ENCODE data around the gene OSBPL2.

OSBPL2 gene

GRCh38 chr20:62329389-62330377 lies 91.4 kb downstream of the OSBPL2 start:
- DNase-seq = no peak

- no peak for DNase-seq
Observed at GRCh38 chr20:62330576-62331317, 92.4 kb downstream of the OSBPL2 start.

GRCh38 chr20:62331347-62331746 lies 93.0 kb downstream of the OSBPL2 start:
- no peak for DNase-seq

DNA sequence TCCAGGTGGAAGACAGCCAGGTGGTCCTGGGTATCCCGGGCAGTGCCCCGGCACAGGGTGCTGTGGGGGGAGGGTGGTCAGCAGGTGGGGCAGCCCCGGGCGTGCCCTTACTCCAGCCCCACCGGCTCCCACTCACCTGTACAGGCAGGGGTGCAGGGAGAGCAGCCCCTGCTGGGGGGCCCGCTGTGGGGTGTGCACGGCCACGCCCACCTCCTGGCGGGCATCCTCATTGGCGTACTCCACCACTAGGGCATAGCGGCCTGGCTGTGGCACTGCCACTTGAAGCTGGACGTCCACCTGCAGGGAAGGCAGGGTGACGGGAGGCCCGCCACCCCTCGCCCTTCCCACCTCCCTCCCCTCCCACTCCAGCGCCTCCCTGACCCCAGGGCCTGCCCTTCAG lies 94.1 kb downstream of the OSBPL2 start:
- DNase-seq = no peak

DNA sequence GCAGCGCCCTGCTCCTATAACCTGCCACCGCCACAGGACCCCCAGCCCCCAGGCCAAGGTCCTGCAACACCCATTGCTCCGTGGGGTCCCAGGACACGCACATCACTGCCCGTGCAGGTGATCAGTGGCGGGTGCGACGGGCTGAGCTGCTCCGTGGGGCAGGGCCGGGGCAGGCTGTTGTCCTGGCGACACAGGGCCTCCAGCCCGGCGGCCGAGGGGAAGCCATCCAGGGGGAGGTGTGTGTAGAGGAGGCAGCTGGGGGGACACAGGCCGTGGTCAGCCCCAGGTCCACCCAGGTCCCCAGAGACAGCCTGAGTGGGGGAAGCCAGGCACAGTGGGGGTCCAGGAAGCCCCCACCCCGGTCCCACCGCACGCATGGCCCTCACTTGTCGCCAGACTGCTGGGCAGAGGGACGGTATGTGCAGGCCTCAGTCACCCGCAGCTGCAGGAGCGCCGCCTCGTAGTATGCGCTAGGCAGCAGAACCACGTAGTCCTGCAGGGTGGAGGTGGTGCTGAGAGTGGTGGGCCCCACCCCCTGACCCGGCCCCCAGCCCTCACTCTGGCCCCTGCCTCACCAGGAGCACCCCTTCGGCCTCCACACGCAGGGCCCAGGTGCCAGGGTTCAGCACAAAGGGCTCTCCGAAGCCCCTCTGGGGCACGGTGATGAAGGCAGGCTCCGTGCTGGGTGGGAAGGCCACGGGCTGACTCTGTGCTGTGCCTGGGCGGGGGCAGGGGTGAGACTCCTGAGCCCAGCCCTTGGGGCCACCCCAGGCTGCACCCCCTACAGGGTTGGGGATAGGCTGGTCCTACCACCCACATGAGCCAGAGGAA lies 94.9 kb downstream of the OSBPL2 start:
- no peak for DNase-seq

DNA sequence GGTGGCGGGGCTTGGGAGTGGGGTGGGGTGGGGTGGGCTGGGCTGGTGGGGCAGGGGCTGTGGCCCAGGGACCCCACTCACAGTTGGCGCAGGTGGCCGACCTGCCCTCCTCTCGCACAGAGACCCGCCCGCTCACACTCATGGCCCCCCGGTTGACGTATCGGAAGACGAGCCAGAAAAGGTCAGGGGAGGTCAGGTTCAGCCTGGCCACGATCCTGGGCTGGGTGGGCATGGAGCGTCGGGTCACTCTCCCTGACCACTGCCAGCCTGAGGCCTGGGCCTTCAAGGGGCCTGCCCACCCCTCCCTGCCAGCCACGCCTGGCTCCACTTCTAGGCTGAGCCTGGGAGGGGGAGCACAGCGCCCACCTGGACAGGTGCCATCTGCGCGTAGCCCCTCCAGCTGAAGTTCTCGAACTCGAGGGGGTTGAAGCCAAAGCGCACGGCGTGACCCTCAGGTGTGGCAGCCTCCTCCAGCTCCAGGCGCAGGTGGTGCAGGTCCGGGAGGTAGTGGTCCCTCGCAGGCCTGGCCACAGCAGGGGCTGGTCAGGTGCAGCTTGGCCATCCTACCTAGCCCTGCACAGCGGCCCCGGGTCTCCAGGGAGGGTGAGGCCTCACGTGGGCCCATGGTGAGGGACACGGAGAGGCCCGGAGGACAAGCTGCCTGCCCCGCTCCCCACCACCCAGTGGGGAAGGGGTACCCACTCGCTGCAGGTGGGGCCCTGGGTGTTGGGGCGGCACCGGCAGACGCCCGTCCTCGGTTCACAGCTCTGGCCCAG lies 95.7 kb downstream of the OSBPL2 start:
- DNase-seq = no peak

DNA sequence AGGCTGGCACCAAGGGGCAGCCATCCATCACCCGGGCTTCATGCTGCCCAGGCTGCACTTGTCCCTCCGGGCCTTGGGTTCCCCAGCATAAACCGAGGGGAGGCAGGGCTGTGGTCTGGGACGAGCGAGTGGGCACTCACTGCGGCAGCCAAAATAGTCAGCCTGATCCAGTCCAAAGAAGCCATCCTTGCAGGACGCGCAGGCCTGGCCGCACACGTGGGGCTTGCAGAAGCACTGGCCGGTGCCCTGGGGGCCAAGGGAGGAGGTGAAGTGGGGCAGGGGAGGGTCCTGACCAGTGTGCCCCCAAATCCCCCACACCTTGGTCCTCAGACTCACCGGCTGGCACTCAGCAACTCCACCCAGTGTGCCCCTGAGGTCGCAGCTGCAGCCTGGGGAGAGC lies 96.6 kb downstream of the OSBPL2 start:
- no peak for DNase-seq

GRCh38 chr20:62335532-62335931 lies 97.2 kb downstream of the OSBPL2 start:
- DNase-seq = no peak

- no peak for DNase-seq
Observed at GRCh38 chr20:62336329-62336728, 98.0 kb downstream of the OSBPL2 start.

DNA sequence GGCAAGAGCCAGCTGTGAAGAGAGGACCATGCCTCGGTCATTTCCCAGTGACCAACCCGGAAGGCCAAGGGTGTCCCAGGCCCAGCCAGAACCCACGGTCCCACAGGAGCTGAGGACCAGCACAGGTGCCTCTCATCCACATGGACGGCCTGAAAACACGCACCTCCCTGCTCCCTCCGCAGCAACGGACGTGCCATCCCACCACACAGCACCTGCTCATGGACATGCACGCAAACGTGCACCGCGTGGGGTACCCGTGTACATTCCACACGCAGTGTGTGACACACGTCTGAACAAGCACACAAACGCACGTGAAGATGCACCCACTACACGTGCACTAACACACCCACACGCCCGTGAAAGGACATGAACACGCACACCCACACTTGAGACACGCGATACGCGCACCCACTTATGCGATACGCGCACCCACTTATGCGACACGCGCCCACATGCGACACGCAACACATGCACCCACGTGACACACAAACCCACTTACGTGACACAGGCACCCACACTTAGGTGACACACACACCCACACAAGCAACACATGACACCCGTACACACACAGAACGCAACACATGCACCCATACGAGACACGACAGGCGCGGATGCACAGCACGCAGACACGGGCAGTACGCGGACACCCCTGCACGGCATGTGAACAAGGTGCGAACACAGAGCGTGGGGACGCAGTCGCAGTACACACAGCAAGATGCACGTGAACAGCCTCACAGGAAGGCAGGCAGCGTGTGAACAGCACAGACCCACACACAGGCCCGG lies 98.6 kb downstream of the OSBPL2 start:
- no peak for DNase-seq

GRCh38 chr20:62337558-62338293 lies 99.4 kb downstream of the OSBPL2 start:
- no peak for DNase-seq

- no peak for DNase-seq
Observed at GRCh38 chr20:62338294-62338620, 99.9 kb downstream of the OSBPL2 start.

DNA sequence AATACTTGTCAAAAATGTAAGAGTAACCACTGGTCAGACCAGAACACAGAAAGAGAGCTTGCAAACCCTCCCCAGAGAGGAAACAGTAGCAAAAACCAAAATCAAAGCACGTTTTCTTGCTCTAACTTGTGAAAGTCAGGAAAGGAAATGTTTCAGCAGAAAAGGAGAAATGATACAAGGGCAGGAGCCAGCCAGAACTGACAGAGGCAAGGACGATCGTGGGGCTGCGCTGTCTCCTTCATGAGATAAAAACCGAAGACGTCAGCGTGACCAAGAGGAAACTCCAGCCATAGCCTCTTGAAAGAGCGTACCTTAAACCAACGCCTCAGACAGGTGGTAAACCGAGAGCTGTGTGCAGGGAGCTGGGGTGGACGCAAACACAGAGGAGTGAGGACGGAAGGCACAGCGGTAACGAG lies 101.3 kb downstream of the OSBPL2 start:
- no peak for DNase-seq

- no peak for DNase-seq
Observed at GRCh38 chr20:62342910-62343309, 104.6 kb downstream of the OSBPL2 start.

- no peak for DNase-seq
Observed at GRCh38 chr20:62344092-62344491, 105.8 kb downstream of the OSBPL2 start.

- DNase-seq = no peak
Observed at GRCh38 chr20:62344782-62345181, 106.5 kb downstream of the OSBPL2 start.

Measured in AML-193 (cell line).